ENCODE results near the gene AQP4.

Gene AQP4

GRCh38 chr18:26819046-26819445 is 46.5 kb downstream of the AQP4 start:
- TF ChIP-seq ELF4 (IDR thresholded peaks at IDR 0.05) (no peak), NFRKB (IDR thresholded peaks at IDR 0.05) (no peak), FOXM1 (IDR thresholded peaks at IDR 0.05; ENCODE audit: borderline replicate concordance) (no peak), PKNOX1 (IDR thresholded peaks at IDR 0.05) (no peak), BHLHE40 (IDR thresholded peaks at IDR 0.05; ENCODE audit: borderline replicate concordance) (no peak), SP1 (IDR thresholded peaks at IDR 0.05) (no peak)
- no peak for DNase-seq (ENCODE audit: extremely low spot score)
- POLR2A ChIA-PET = no interaction called here
- CTCF ChIA-PET = no interaction called here

- ChIA-PET POLR2A (no interaction called here), CTCF (no interaction called here)
- DNase-seq (ENCODE audit: extremely low spot score) = no peak
- TF ChIP-seq FOXM1 (IDR thresholded peaks at IDR 0.05; ENCODE audit: borderline replicate concordance) = no peak
- TF ChIP-seq ELF4 (IDR thresholded peaks at IDR 0.05) = no peak
- TF ChIP-seq PKNOX1 (IDR thresholded peaks at IDR 0.05) = no peak
- no peak for TF ChIP-seq HDGF (IDR thresholded peaks at IDR 0.05; ENCODE audit: borderline replicate concordance)
- TF ChIP-seq ARNT (IDR thresholded peaks at IDR 0.05) = no peak
- TF ChIP-seq SP1 (IDR thresholded peaks at IDR 0.05) = no peak
- no peak for TF ChIP-seq SUZ12 (IDR thresholded peaks at IDR 0.05)
- TF ChIP-seq TARDBP (IDR thresholded peaks at IDR 0.05) = no peak
- no peak for TF ChIP-seq ZNF384 (IDR thresholded peaks at IDR 0.05)
- no peak for TF ChIP-seq L3MBTL2 (conservative IDR thresholded peaks at IDR 0.05)
- TF ChIP-seq FOXA1 (IDR thresholded peaks at IDR 0.05) = no peak
- TF ChIP-seq FOXK2 (IDR thresholded peaks at IDR 0.05) = no peak
- no peak for TF ChIP-seq CTBP1 (IDR thresholded peaks at IDR 0.05; ENCODE audit: borderline replicate concordance)
- no peak for TF ChIP-seq NFRKB (IDR thresholded peaks at IDR 0.05)
- TF ChIP-seq LEF1 (IDR thresholded peaks at IDR 0.05; ENCODE audit: borderline replicate concordance) = no peak
- TF ChIP-seq BHLHE40 (IDR thresholded peaks at IDR 0.05; ENCODE audit: borderline replicate concordance) = no peak
Measured at GRCh38 chr18:26818461-26818860, 47.0 kb downstream of the AQP4 start.

GRCh38 chr18:26813043-26813442 is 52.5 kb downstream of the AQP4 start:
- DNase-seq (ENCODE audit: extremely low spot score) = peak; percentile 65
- TF ChIP-seq BHLHE40 (IDR thresholded peaks at IDR 0.05; ENCODE audit: borderline replicate concordance) (no peak), CTBP1 (IDR thresholded peaks at IDR 0.05; ENCODE audit: borderline replicate concordance) (no peak)
- ChIA-PET POLR2A (no interaction called here), CTCF (interaction anchor here (0.6 to 2.0 kb wide), 5 partner anchors 9 to 377 kb away, joined by 3 to 4 read pairs (median 3); no protein-coding TSS in a partner anchor)

GRCh38 chr18:26812462-26812861 is 53.0 kb downstream of the AQP4 start:
- TF ChIP-seq BHLHE40 (IDR thresholded peaks at IDR 0.05; ENCODE audit: borderline replicate concordance) (no peak), FOXK2 (IDR thresholded peaks at IDR 0.05) (no peak)
- POLR2A ChIA-PET = no interaction called here
- CTCF ChIA-PET = interaction anchor here (1.0 to 2.0 kb wide), 2 partner anchors 8 to 14 kb away, joined by 3 to 4 read pairs; no protein-coding TSS in a partner anchor
- DNase-seq (ENCODE audit: extremely low spot score) = no peak

- ChIA-PET POLR2A (no interaction called here), CTCF (no interaction called here)
- TF ChIP-seq HDGF (IDR thresholded peaks at IDR 0.05; ENCODE audit: borderline replicate concordance) (no peak), ARNT (IDR thresholded peaks at IDR 0.05) (no peak), PKNOX1 (IDR thresholded peaks at IDR 0.05) (no peak), SP1 (IDR thresholded peaks at IDR 0.05) (no peak), BHLHE40 (IDR thresholded peaks at IDR 0.05; ENCODE audit: borderline replicate concordance) (no peak)
- DNase-seq (ENCODE audit: extremely low spot score) = no peak
Measured at GRCh38 chr18:26809346-26809745, 56.2 kb downstream of the AQP4 start.

- ChIA-PET POLR2A (no interaction called here), CTCF (interaction anchor here (2.9 kb wide), 1 partner anchor 199 kb away, joined by 8 read pairs; no protein-coding TSS in a partner anchor)
- no peak for DNase-seq (ENCODE audit: extremely low spot score)
- TF ChIP-seq HDGF (IDR thresholded peaks at IDR 0.05; ENCODE audit: borderline replicate concordance) = no peak
- TF ChIP-seq CTBP1 (IDR thresholded peaks at IDR 0.05; ENCODE audit: borderline replicate concordance) = no peak
- peak; percentile 61; the same call in 1 of the 2 replicates for TF ChIP-seq PKNOX1 (IDR thresholded peaks at IDR 0.05)
- no peak for TF ChIP-seq LEF1 (IDR thresholded peaks at IDR 0.05; ENCODE audit: borderline replicate concordance)
Measured at GRCh38 chr18:26806224-26806623, 59.3 kb downstream of the AQP4 start.

GRCh38 chr18:26804519-26804918 is 61.0 kb downstream of the AQP4 start:
- peak; percentile 60 for DNase-seq (ENCODE audit: extremely low spot score)
- TF ChIP-seq SP1 (IDR thresholded peaks at IDR 0.05) = no peak
- TF ChIP-seq FOXK2 (IDR thresholded peaks at IDR 0.05) = no peak
- no peak for TF ChIP-seq TARDBP (IDR thresholded peaks at IDR 0.05)
- no peak for TF ChIP-seq FOXM1 (IDR thresholded peaks at IDR 0.05; ENCODE audit: borderline replicate concordance)
- TF ChIP-seq PKNOX1 (IDR thresholded peaks at IDR 0.05) = peak; percentile 46; the same call in 1 of the 2 replicates
- CTCF ChIA-PET = interaction anchor here (0.6 to 2.9 kb wide), 12 partner anchors 9 to 801 kb away, joined by 3 to 11 read pairs (median 4); no protein-coding TSS in a partner anchor

More at GRCh38 chr18:26804519-26804918, 61.0 kb downstream of the AQP4 start:
- POLR2A ChIA-PET = no interaction called here

Data from HEK293T (cell line).